Sigmoid colon (tissue), 7 donors: Measurements from ENCODE around the gene HIBADH. TPM values are rescaled to one million over a fixed set of nuclear protein-coding genes. Genes with fewer than 3 reads are reported as not detected.

Source experiments
- DNase-seq: peaks from one replicate; pipeline ENCODE4 v3.0.0-alpha.2; 2019
- H3K27ac ChIP-seq, 4 donors: fragments of 200-600 bp; sonication (generic); one replicate each; pipeline ENCODE4 v1.5.1; 2016 to 2019; ENCODE audit warnings: mild to moderate bottlenecking in 1 of 4
- H3K27me3 ChIP-seq, 3 donors: fragments of 200-600 bp; sonication (generic); one replicate each; pipeline ENCODE4 v1.5.1; 2019; ENCODE audit warnings: mild to moderate bottlenecking in 1 of 3
- H3K36me3 ChIP-seq, 4 donors: fragments of 200-600 bp; sonication (generic); one replicate each; pipeline ENCODE4 v1.5.1; 2016 to 2019
- H3K4me1 ChIP-seq, 4 donors: fragments of 200-600 bp; sonication (generic); one replicate each; pipeline ENCODE4 v1.5.1; 2017 to 2019
- H3K4me3 ChIP-seq, 4 donors: fragments of 200-600 bp; sonication (generic); one replicate each; pipeline ENCODE4 v1.5.1; 2017 to 2019; ENCODE audit warnings: mild to moderate bottlenecking in 2 of 4, moderate library complexity in 1 of 4
- H3K9me3 ChIP-seq, 4 donors: fragments of 200-600 bp in 3 of 4; sonication (generic) in 3 of 4; one replicate each; pipeline versions ENCODE4 v1.5.1 to v1.6.1; 2013 to 2019
- EP300 ChIP-seq, 4 donors: sonication (generic); formaldehyde crosslinking; IDR thresholded peaks; one replicate each; pipeline ENCODE4 v1.6.1; 2017; ENCODE audit warnings: antibody characterized with exemption in 4 of 4
- POLR2A ChIP-seq, 2 donors: fragments of 450-650 bp; IDR thresholded peaks; one replicate each; pipeline ENCODE4 v1.6.1; 2016; ENCODE audit warnings: antibody characterized with exemption in 2 of 2, mild to moderate bottlenecking in 2 of 2, moderate library complexity in 2 of 2
- POLR2AphosphoS5 ChIP-seq, 4 donors: sonication (generic); formaldehyde crosslinking; IDR thresholded peaks; one replicate each; pipeline ENCODE4 v1.6.1; 2017; ENCODE audit warnings: antibody characterized with exemption in 4 of 4
- WGBS, 2 donors: extraction: QIAGEN DNeasy Blood & Tissue Kit; methylation state at CpG; one replicate each; pipeline ENCODE4 v1.1.7; 2013; 5-methylcytosine and 5-hydroxymethylcytosine counted together
- intact Hi-C: fragments of 100-400 bp; cut with DNase I; formaldehyde crosslinking; loops from one replicate; pipeline ENCODE4 v1.15.1; 2023
- polyA plus RNA-seq, 3 donors: library from polyadenylated mRNA; stranded (reverse); fragments of 200-250 nt; gene quantifications; one replicate each; pipeline ENCODE4 v1.2.3, GENCODE V29; 2013
- total RNA-seq, 4 donors: library from RNA; depleted of rRNA; stranded (reverse); fragments of >200 nt; gene quantifications; one replicate each; pipeline ENCODE4 v1.1.0, GENCODE V29; 2016
- TF ChIP-seq, protein P1 (sequence below), 4 experiments: fragments of 450-650 bp in 3 of 4; fragments of 200-600 bp in 1 of 4; IDR thresholded peaks; one replicate each; pipeline ENCODE4 v1.5.1; 2016 to 2019; ENCODE audit warnings: antibody characterized with exemption in 4 of 4, mild to moderate bottlenecking in 3 of 4, moderate library complexity in 2 of 4
- donor health status: healthy with polysubstance abuse.
- donor health status: Bipolar disorder and iron deficiency.
- donor health status: healthy.

The HIBADH gene
- total RNA-seq (10 to 100 TPM; 63.5 to 89.5 (median 80.0) TPM), polyA plus RNA-seq (10 to 100 TPM; 23.4 to 56.6 (median 36.0) TPM)

DNA sequence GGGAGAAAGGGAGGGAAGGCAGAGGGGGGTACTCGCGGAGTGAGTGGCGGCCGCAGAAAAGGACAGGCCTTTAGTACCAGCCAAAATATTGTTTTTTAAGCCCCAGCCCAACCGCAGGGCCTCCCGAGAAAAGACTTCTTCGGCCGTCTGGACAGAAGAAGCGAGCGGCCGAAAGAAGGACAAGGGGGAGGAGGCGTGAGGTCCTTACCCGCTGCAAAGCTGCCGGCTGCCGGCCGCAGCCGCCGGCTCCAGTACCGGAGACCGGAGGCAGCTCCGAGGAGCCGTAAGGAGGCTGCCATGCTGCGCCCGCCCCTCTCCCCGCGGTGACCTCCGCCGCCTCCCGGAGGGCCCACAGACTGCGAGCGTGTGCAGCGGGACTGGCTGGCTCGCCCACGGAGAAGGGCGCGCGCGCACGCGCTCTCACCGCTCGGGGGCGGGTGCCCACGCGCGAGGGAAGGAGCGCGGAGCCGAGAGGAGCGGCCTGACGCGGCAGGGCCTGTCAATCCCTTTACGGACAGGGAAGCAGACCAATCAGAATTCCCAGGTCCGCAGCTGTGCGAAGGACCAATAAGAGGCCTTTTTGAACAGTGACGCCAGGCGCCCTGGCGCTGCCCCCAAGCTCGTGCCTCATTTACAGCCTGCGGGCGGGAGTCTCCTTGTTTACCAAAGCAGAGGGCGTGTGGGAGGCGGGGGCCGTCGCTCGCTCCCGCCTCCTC, at the start of gene HIBADH:
Gene HIBADH (minus strand): TSS at position 394 of the 716 bp plus-strand sequence. CDS start 95 bp downstream, at position 299.
- Histone ChIP-seq H3K4me1 (peaks cover 0 to 16% (median 13%) of the 10 kb centered on the region in 4 donors), H3K36me3 (no peaks in the 10 kb centered on the region), H3K27ac (peak within 1 kb of the TSS; percentile 91 to 99 (median 93)), H3K9me3 (no peaks in the 10 kb centered on the region), H3K27me3 (no peaks in the 10 kb centered on the region), H3K4me3 (peak within 1 kb of the TSS; percentile 72 to 97 (median 90))
- intact Hi-C loops = loop anchor here (1.0 to 10.0 kb wide), 4 partner anchors 78 to 1458 kb away; partner anchors contain the start of genes CBX3, HNRNPA2B1, JAZF1 and TAX1BP1
- 0 to 1% methylated on average over 67 of the region's 67 CpGs for WGBS, 2 donors
- peak; percentile 100 for DNase-seq
- TF ChIP-seq POLR2A (IDR thresholded peaks at IDR 0.05) (peak; percentile 69 to 84), POLR2AphosphoS5 (IDR thresholded peaks at IDR 0.05) (peak; percentile 92 to 97 (median 96)), EP300 (IDR thresholded peaks at IDR 0.05) (peak in 3 of 4 donors; percentile 59 to 88 (median 74))
- TF ChIP-seq, protein P1, sequence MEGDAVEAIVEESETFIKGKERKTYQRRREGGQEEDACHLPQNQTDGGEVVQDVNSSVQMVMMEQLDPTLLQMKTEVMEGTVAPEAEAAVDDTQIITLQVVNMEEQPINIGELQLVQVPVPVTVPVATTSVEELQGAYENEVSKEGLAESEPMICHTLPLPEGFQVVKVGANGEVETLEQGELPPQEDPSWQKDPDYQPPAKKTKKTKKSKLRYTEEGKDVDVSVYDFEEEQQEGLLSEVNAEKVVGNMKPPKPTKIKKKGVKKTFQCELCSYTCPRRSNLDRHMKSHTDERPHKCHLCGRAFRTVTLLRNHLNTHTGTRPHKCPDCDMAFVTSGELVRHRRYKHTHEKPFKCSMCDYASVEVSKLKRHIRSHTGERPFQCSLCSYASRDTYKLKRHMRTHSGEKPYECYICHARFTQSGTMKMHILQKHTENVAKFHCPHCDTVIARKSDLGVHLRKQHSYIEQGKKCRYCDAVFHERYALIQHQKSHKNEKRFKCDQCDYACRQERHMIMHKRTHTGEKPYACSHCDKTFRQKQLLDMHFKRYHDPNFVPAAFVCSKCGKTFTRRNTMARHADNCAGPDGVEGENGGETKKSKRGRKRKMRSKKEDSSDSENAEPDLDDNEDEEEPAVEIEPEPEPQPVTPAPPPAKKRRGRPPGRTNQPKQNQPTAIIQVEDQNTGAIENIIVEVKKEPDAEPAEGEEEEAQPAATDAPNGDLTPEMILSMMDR (IDR thresholded peaks at IDR 0.05) = peak in 1 of 4 experiments; percentile 17

DNA sequence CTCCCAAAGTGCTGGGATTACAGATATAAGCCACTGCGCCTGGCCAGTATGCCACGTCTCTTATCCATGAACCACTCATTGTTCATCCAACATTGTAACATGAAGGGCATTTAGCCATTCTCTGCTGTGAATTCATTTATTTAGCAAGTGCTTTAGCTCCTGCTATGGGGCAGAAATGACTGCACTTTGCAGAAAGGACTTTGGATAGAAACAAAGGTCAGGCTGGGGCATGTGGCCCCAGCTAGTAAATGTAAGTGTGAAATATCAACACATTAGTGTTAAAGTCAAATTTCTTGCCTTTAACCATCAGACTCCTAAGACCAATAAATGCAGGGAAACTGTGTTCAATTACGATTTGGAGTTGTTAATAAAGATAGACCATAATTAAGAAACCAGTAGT, 49.5 kb upstream of the HIBADH start:
- Histone ChIP-seq H3K27ac (no peak overlapping the region), H3K36me3 (no peaks in the 10 kb centered on the region), H3K4me3 (no peak overlapping the region), H3K9me3 (no peaks in the 10 kb centered on the region), H3K4me1 (peaks cover 0 to 7% (median 3%) of the 10 kb centered on the region in 4 donors), H3K27me3 (no peaks in the 10 kb centered on the region)
- 81 to 89% methylated on average over 3 of the region's 3 CpGs for WGBS, 2 donors
- intact Hi-C loops = no loop called here
- TF ChIP-seq, protein P1 (IDR thresholded peaks at IDR 0.05) = no peak
- TF ChIP-seq EP300 (IDR thresholded peaks at IDR 0.05) = no peak
- DNase-seq = no peak

DNA sequence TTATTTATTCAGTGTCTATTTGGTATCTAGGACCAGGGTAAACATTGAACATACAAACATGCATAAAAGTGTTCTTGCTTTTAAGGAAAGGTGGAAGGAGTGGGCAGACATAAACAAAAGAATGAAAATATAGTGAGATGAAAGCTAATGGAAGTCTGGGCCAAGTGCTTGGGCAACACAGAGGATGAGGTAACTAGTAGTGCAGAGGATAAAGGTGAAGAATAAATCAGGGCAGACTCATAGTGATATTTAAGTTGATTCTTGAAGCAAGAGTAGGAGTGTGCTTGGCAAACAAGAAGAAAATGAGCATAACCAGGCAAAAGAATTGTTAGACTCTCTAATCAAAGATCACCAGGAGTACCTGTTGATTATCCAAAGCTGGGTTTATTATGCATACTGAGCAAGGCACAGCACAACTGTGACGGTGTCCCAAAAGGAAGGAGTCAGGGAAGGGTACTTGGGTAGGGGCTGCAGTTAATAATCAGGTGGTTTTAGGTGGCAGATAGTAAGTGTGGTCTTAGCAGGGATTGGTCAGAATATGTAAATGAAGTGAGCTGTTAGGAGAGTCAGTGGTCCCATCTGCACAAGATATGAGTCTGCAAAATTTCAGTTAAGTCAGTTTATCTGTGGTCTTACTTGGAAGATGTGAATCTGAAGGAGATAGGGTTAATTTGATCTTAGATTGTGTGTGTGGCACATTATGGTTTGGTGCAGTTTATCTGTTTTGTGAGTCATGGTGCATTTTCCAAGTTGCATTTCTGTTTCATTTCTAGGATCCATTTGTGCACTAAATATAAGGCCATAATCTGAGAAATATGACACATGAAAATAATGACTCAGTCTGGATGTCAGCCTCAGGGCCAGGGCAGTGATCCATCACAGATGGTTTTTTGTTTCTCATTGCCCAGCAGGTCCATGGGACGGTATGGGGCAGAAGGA, 46.7 kb upstream of the HIBADH start:
- intact Hi-C loops = no loop called here
- no peak overlapping the region for H3K4me3 ChIP-seq
- no peaks in the 10 kb centered on the region for H3K27me3 ChIP-seq
- TF ChIP-seq POLR2AphosphoS5 (IDR thresholded peaks at IDR 0.05) = peak in 2 of 4 donors; percentile 12 to 34
- TF ChIP-seq, protein P1 (IDR thresholded peaks at IDR 0.05) = no peak
- H3K9me3 ChIP-seq = no peaks in the 10 kb centered on the region
- no peak overlapping the region for H3K27ac ChIP-seq
- 78 to 93% methylated on average over 2 of the region's 2 CpGs for WGBS, 2 donors
- DNase-seq = no peak
- H3K4me1 ChIP-seq = peaks cover 0 to 7% (median 3%) of the 10 kb centered on the region in 4 donors
- H3K36me3 ChIP-seq = no peaks in the 10 kb centered on the region

DNA sequence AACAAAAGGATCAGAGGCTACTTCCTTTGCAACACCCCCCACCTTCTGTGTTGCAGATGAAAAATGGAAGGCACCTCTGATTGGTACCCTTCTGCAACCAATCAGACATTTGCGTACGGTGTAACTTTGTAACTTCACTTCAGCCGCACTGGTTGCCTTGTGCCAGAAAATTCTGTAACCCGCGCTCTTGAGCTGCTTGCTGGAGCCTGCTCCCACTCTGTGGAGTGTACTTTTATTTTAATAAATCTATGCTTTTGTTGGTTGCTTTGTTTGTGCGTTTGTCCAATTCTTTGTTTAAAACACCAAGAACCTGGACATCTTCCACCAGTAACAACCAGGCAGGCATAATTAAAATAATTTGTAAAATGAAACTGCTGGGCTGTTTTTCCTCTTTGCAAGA, 45.8 kb upstream of the HIBADH start:
- H3K36me3 ChIP-seq = no peaks in the 10 kb centered on the region
- no peak overlapping the region for H3K4me3 ChIP-seq
- peaks cover 0 to 7% (median 3%) of the 10 kb centered on the region in 4 donors for H3K4me1 ChIP-seq
- no peaks in the 10 kb centered on the region for H3K9me3 ChIP-seq
- DNase-seq = no peak
- TF ChIP-seq POLR2A (IDR thresholded peaks at IDR 0.05) = no peak
- no peak for TF ChIP-seq POLR2AphosphoS5 (IDR thresholded peaks at IDR 0.05)
- TF ChIP-seq, protein P1 (IDR thresholded peaks at IDR 0.05) = no peak
- no peak for TF ChIP-seq EP300 (IDR thresholded peaks at IDR 0.05)
- intact Hi-C loops = no loop called here
- H3K27ac ChIP-seq = no peak overlapping the region
- 97% methylated on average over 6 of the region's 6 CpGs for WGBS, 2 donors
- H3K27me3 ChIP-seq = no peaks in the 10 kb centered on the region
